Activated naive CD8-positive, alpha-beta T cell treated with anti-CD3 and anti-CD28 coated beads for 36 hours (primary cell): ENCODE data around the gene SLC37A3. TPM values are rescaled to one million over a fixed set of nuclear protein-coding genes. Genes with fewer than 3 reads are reported as not detected.

Experiments
- DNase-seq: peaks from one replicate; pipeline ENCODE4 v3.0.0; 2021
- H3K27ac Mint-ChIP-seq: one replicate; pipeline ENCODE4 v1.8.0; 2022; ENCODE audit warnings: mild to moderate bottlenecking, moderate library complexity, mixed read lengths
- H3K27me3 Mint-ChIP-seq: one replicate; pipeline ENCODE4 v1.8.0; 2022; ENCODE audit warnings: mild to moderate bottlenecking, mixed read lengths
- H3K36me3 Mint-ChIP-seq: one replicate; pipeline ENCODE4 v1.8.0; 2021; ENCODE audit warnings: mild to moderate bottlenecking, mixed read lengths
- H3K4me1 Mint-ChIP-seq: one replicate; pipeline ENCODE4 v1.8.0; 2021; ENCODE audit warnings: mixed read lengths
- H3K4me3 Mint-ChIP-seq: one replicate; pipeline ENCODE4 v1.8.0; 2022; ENCODE audit warnings: mild to moderate bottlenecking, moderate library complexity, mixed read lengths
- H3K9me3 Mint-ChIP-seq: one replicate; pipeline ENCODE4 v1.8.0; 2022; ENCODE audit warnings: mixed read lengths
- total RNA-seq, 2 experiments: library from RNA; stranded (reverse); gene quantifications; one replicate each; pipeline ENCODE4 v1.2.3, GENCODE V29; 2021

The SLC37A3 gene
- total RNA-seq, 2 experiments from 2014 or later: 26.2 to 27.2 TPM

- no peaks in the 10 kb centered on the region for H3K4me1 Mint-ChIP-seq
- no peaks in the 10 kb centered on the region for H3K36me3 Mint-ChIP-seq
- no peaks in the 10 kb centered on the region for H3K9me3 Mint-ChIP-seq
- no peak overlapping the region for H3K4me3 Mint-ChIP-seq
- no peaks in the 10 kb centered on the region for H3K27me3 Mint-ChIP-seq
- no peak for DNase-seq
- no peak overlapping the region for H3K27ac Mint-ChIP-seq
Measured at GRCh38 chr7:140294454-140294853, 103.9 kb downstream of the SLC37A3 start.

- Mint-ChIP-seq H3K9me3 (no peaks in the 10 kb centered on the region), H3K27me3 (no peaks in the 10 kb centered on the region), H3K4me1 (no peaks in the 10 kb centered on the region), H3K27ac (no peak overlapping the region), H3K4me3 (no peak overlapping the region), H3K36me3 (no peaks in the 10 kb centered on the region)
- DNase-seq: no peak
Measured at GRCh38 chr7:140292438-140292837, 105.9 kb downstream of the SLC37A3 start.

- no peak for DNase-seq
- Mint-ChIP-seq H3K36me3 (no peaks in the 10 kb centered on the region), H3K4me1 (no peaks in the 10 kb centered on the region), H3K27ac (no peak overlapping the region), H3K9me3 (no peaks in the 10 kb centered on the region), H3K27me3 (no peaks in the 10 kb centered on the region), H3K4me3 (no peak overlapping the region)
Measured at GRCh38 chr7:140289804-140290203, 108.5 kb downstream of the SLC37A3 start.

DNA sequence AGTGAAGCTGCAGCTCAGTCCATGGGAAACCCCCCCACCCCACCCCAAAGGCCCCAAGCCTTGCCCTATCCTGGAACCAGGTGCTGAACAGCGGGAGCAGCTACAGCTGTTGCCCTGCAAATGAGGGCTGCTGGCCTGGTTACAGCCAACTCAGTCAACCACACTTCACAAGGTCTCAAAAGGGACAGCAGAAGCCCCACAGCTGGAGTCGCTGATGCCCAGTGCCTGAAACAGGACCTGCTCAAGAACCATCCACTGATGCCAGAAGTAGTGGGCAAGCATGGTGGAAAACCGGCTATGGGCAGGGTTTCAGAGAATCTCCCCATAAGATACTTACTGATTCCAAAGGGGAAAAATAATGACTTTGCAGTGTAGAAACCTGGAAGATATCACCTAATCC lies 110.3 kb downstream of the SLC37A3 start:
- H3K36me3 Mint-ChIP-seq: no peaks in the 10 kb centered on the region
- DNase-seq: no peak
- no peaks in the 10 kb centered on the region for H3K27me3 Mint-ChIP-seq
- no peak overlapping the region for H3K27ac Mint-ChIP-seq
- H3K4me1 Mint-ChIP-seq: no peaks in the 10 kb centered on the region
- H3K4me3 Mint-ChIP-seq: no peak overlapping the region
- no peaks in the 10 kb centered on the region for H3K9me3 Mint-ChIP-seq

DNA sequence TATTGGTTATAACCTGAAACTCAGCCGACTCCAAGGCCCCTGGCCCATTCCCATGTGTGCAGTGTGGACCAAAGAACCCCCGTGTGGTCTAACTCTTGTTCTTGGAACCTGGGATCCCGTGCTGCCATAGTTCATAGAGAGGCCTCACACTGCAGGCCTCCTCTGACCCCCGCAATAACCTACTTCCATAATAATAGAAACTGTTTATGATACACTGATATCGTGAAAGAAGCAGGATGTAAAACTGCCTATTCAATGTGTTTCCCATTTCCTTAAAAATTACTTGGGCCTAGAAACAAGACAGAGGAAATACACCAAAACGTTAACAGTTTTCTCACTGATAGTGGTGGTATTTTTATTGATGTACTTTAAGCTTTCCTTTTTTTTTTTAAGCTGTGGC lies 112.4 kb downstream of the SLC37A3 start:
- Mint-ChIP-seq H3K27me3 (no peaks in the 10 kb centered on the region), H3K4me3 (no peak overlapping the region), H3K36me3 (no peaks in the 10 kb centered on the region), H3K4me1 (no peaks in the 10 kb centered on the region), H3K9me3 (no peaks in the 10 kb centered on the region), H3K27ac (no peak overlapping the region)
- no peak for DNase-seq

- no peak overlapping the region for H3K27ac Mint-ChIP-seq
- H3K36me3 Mint-ChIP-seq: no peaks in the 10 kb centered on the region
- H3K27me3 Mint-ChIP-seq: no peaks in the 10 kb centered on the region
- H3K4me3 Mint-ChIP-seq: no peak overlapping the region
- H3K9me3 Mint-ChIP-seq: no peaks in the 10 kb centered on the region
- no peak for DNase-seq
- no peaks in the 10 kb centered on the region for H3K4me1 Mint-ChIP-seq
Measured at GRCh38 chr7:140284062-140284461, 114.3 kb downstream of the SLC37A3 start.

Other genes with a start within 250 kb of the SLC37A3 start
- 1 to 10 TPM; 7.5 to 7.9 TPM for gene KDM7A, start 221.5 kb downstream of the SLC37A3 start, total RNA-seq
- 1 to 10 TPM; 6.8 to 7.6 TPM for gene RAB19, start 5.5 kb upstream of the SLC37A3 start, total RNA-seq
- 10 to 100 TPM; 47.7 to 48.1 TPM for gene MKRN1, start 81.0 kb upstream of the SLC37A3 start, total RNA-seq
- gene DENND2A, start 242.3 kb upstream of the SLC37A3 start, total RNA-seq: not detected